Measurements from ENCODE around the gene URAD. TPM values are rescaled to one million over a fixed set of nuclear protein-coding genes. Genes with fewer than 3 reads are reported as not detected.

The URAD gene
- total RNA-seq, 1 donor from 2014 or later: not detected

GRCh38 chr13:27975564-27976361 is 12.7 kb downstream of the URAD start:
- ATAC-seq (no peak), DNase-seq (peak; percentile 46)
- H3K36me3 ChIP-seq: no peaks in the 10 kb centered on the region
- intact Hi-C loops (cut with DNase I): loop anchor here (10.0 kb wide), 1 partner anchor 151 kb away; no protein-coding TSS in a partner anchor
- peaks cover 97% of the 10 kb centered on the region for H3K27me3 ChIP-seq
- no peak for TF ChIP-seq CTCF (IDR thresholded peaks at IDR 0.05)
- no peak overlapping the region for H3K27ac ChIP-seq
- no peaks in the 10 kb centered on the region for H3K4me1 ChIP-seq
- H3K4me3 ChIP-seq: no peak overlapping the region
- no peaks in the 10 kb centered on the region for H3K9me3 ChIP-seq

GRCh38 chr13:27973961-27974662 is 14.4 kb downstream of the URAD start:
- DNase-seq (no peak), ATAC-seq (no peak)
- Histone ChIP-seq H3K27me3 (peaks cover 97% of the 10 kb centered on the region), H3K4me3 (no peak overlapping the region), H3K27ac (no peak overlapping the region), H3K36me3 (no peaks in the 10 kb centered on the region), H3K9me3 (no peaks in the 10 kb centered on the region), H3K4me1 (no peaks in the 10 kb centered on the region)
- no peak for TF ChIP-seq CTCF (IDR thresholded peaks at IDR 0.05)
- intact Hi-C loops (cut with DNase I): loop anchor here (10.0 kb wide), 1 partner anchor 149 kb away; no protein-coding TSS in a partner anchor

GRCh38 chr13:27973291-27973690 is 15.2 kb downstream of the URAD start:
- H3K4me3 ChIP-seq: no peak overlapping the region
- no peaks in the 10 kb centered on the region for H3K9me3 ChIP-seq
- H3K4me1 ChIP-seq: peaks cover 1% of the 10 kb centered on the region
- no peak overlapping the region for H3K27ac ChIP-seq
- intact Hi-C loops (cut with DNase I): loop anchor here (10.0 kb wide), 1 partner anchor 148 kb away; no protein-coding TSS in a partner anchor
- no peak for DNase-seq
- no peaks in the 10 kb centered on the region for H3K36me3 ChIP-seq
- ATAC-seq: no peak
- peaks cover 97% of the 10 kb centered on the region for H3K27me3 ChIP-seq
- no peak for TF ChIP-seq CTCF (IDR thresholded peaks at IDR 0.05)

- ATAC-seq: no peak
- H3K9me3 ChIP-seq: no peaks in the 10 kb centered on the region
- H3K36me3 ChIP-seq: no peaks in the 10 kb centered on the region
- peaks cover 4% of the 10 kb centered on the region for H3K4me1 ChIP-seq
- no peak overlapping the region for H3K27ac ChIP-seq
- intact Hi-C loops (cut with DNase I): loop anchor here (10.0 kb wide), 1 partner anchor 148 kb away; no protein-coding TSS in a partner anchor
- H3K27me3 ChIP-seq: peaks cover 97% of the 10 kb centered on the region
- DNase-seq: no peak
- H3K4me3 ChIP-seq: no peak overlapping the region
- TF ChIP-seq CTCF (IDR thresholded peaks at IDR 0.05): no peak
Observed at GRCh38 chr13:27972478-27972820, 16.0 kb downstream of the URAD start.

GRCh38 chr13:27971776-27972477 is 16.6 kb downstream of the URAD start:
- ATAC-seq: no peak
- intact Hi-C loops (cut with DNase I): loop anchor here (10.0 kb wide), 1 partner anchor 147 kb away; no protein-coding TSS in a partner anchor
- no peaks in the 10 kb centered on the region for H3K9me3 ChIP-seq
- peaks cover 4% of the 10 kb centered on the region for H3K4me1 ChIP-seq
- H3K36me3 ChIP-seq: no peaks in the 10 kb centered on the region
- TF ChIP-seq CTCF (IDR thresholded peaks at IDR 0.05): no peak
- no peak for DNase-seq
- no peak overlapping the region for H3K4me3 ChIP-seq
- H3K27me3 ChIP-seq: peaks cover 97% of the 10 kb centered on the region
- no peak overlapping the region for H3K27ac ChIP-seq
